ENCODE data around the gene PPP6R1. TPM values are rescaled to one million over a fixed set of nuclear protein-coding genes. Genes with fewer than 3 reads are reported as not detected.

PPP6R1 gene
- total RNA-seq, 2 donors from 2014 or later, result 49.5 to 112 TPM

DNA sequence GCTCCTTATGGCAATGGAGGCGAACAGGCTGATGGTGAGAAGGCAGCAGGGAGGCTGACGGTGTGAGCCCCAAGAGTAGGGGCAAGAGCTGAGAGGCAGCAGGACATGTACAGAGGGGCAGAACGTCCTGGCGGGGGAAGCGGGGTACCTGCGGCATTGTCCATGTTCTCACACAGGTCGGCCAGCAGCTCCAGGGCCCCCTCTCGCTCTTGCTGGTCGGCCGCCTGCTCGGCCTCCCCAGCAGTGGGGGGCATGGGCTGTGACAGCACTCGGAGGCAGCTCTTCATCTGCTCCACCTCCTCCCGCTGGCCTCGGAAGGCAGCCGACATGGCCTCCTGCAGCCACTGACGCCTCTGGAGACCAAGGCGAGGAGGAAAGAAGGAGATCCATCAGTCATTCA is 18.7 kb upstream of the PPP6R1 start:
- no peaks in the 10 kb centered on the region for H3K9me3 ChIP-seq
- peaks cover 3% of the 10 kb centered on the region for H3K4me1 ChIP-seq (replicated peaks)
- TF ChIP-seq POLR2A (IDR thresholded peaks at IDR 0.05), result no peak
- TF ChIP-seq POLR2AphosphoS5 (IDR thresholded peaks at IDR 0.05), result no peak
- TF ChIP-seq, protein P1, sequence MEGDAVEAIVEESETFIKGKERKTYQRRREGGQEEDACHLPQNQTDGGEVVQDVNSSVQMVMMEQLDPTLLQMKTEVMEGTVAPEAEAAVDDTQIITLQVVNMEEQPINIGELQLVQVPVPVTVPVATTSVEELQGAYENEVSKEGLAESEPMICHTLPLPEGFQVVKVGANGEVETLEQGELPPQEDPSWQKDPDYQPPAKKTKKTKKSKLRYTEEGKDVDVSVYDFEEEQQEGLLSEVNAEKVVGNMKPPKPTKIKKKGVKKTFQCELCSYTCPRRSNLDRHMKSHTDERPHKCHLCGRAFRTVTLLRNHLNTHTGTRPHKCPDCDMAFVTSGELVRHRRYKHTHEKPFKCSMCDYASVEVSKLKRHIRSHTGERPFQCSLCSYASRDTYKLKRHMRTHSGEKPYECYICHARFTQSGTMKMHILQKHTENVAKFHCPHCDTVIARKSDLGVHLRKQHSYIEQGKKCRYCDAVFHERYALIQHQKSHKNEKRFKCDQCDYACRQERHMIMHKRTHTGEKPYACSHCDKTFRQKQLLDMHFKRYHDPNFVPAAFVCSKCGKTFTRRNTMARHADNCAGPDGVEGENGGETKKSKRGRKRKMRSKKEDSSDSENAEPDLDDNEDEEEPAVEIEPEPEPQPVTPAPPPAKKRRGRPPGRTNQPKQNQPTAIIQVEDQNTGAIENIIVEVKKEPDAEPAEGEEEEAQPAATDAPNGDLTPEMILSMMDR (IDR thresholded peaks at IDR 0.05), result no peak
- no peak overlapping the region for H3K27ac ChIP-seq
- 94% methylated on average over 16 of the region's 17 CpGs for WGBS
- H3K36me3 ChIP-seq, result peaks cover 0 to 12% of the 10 kb centered on the region in 2 donors
- no peaks in the 10 kb centered on the region for H3K27me3 ChIP-seq (replicated peaks; ENCODE audit: insufficient read depth)
- intact Hi-C loops (cut with DNase I), result no loop called here
- no peak overlapping the region for H3K4me3 ChIP-seq
- DNase-seq (ENCODE audit: low spot score), result no peak

DNA sequence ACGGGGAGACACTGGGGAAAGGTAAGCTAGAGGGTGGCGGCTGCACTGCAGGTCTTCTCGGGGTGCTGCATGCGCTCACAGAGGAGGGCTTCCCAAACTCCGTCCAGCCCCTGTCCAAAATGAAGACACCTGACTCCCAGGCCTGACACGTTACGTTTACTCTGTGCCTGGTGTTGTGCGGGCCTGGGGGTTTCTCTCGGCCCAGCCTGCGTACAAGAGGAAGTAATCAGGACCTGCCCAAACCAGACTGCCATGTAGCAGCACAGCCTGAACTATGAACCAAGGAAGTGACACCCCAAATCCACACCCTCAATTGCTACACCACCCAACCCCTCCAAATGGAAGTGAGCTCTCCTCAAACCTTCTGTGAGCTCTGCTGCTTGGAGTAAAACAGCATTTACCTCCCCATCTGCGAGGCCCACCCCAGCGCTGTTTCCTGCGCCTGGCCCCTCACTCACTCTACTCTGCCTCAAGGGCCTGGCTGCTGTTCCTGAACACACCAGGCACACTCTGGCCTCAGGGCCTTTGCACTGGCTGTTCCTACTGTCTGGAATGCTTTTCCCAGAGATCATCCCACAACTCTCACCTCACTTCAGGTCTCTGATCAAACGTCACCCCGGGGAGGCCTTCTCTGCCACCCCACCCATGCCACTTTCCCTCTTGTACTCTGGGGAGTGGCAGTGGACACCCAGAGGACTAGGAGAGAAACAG is 18.1 kb upstream of the PPP6R1 start:
- DNase-seq (ENCODE audit: low spot score), result no peak
- peaks cover 0 to 12% of the 10 kb centered on the region in 2 donors for H3K36me3 ChIP-seq
- intact Hi-C loops (cut with DNase I), result no loop called here
- H3K27ac ChIP-seq, result no peak overlapping the region
- H3K4me3 ChIP-seq, result no peak overlapping the region
- TF ChIP-seq POLR2AphosphoS5 (IDR thresholded peaks at IDR 0.05) (no peak), POLR2A (IDR thresholded peaks at IDR 0.05) (no peak)
- TF ChIP-seq, protein P1 (IDR thresholded peaks at IDR 0.05), result no peak
- no peaks in the 10 kb centered on the region for H3K27me3 ChIP-seq (replicated peaks; ENCODE audit: insufficient read depth)
- no peaks in the 10 kb centered on the region for H3K9me3 ChIP-seq
- H3K4me1 ChIP-seq (replicated peaks), result peaks cover 3% of the 10 kb centered on the region
- WGBS, result 86% methylated on average over 15 of the region's 15 CpGs

DNA sequence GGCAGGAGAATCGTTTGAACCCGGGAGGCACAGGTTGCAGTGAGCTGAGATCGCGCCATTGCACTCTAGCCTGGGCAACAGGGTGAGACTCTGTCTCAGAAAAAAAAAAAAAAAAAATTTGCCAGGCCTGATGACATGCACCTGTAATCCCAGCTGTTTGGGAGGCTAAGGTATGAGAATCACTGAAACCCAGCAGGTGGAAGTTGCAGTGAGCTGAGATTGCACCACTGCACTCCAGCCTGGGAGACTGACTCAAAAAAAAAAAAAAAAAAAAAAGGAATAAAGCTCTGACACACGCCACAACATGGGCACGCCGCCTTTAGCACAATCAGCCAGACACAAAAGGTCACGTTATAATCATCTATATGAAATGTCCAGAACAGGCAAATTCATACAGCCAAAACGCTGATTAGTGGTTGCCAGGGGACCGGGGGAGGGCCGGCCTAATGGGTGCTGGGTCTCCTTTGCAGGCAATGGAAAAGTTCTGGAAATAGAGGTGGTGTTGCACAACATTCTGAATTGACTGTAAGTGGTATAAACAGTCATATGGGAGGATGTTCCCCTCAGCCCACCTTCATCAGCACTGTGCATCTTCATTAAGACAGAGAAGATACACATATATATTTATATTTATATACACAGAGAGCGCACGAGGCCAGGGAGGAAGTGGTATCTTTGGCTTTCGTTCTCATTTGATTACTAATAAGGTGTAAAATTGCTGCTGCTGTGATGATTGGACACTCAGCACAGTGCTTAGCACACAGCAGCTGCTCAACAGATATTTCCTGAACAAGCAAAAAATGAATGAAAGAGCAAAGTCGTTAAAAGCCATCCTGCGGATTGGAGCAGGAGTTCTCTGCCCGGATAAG is 17.3 kb upstream of the PPP6R1 start:
- Histone ChIP-seq H3K4me3 (no peak overlapping the region), H3K27ac (no peak overlapping the region), H3K9me3 (no peaks in the 10 kb centered on the region), H3K36me3 (peaks cover 0 to 12% of the 10 kb centered on the region in 2 donors), H3K27me3 (replicated peaks; ENCODE audit: insufficient read depth) (no peaks in the 10 kb centered on the region), H3K4me1 (replicated peaks) (peaks cover 3% of the 10 kb centered on the region)
- intact Hi-C loops (cut with DNase I), result no loop called here
- DNase-seq (ENCODE audit: low spot score), result no peak
- 77% methylated on average over 17 of the region's 17 CpGs for WGBS
- TF ChIP-seq, protein P1 (IDR thresholded peaks at IDR 0.05), result no peak
- TF ChIP-seq POLR2A (IDR thresholded peaks at IDR 0.05), result no peak
- no peak for TF ChIP-seq POLR2AphosphoS5 (IDR thresholded peaks at IDR 0.05)

DNA sequence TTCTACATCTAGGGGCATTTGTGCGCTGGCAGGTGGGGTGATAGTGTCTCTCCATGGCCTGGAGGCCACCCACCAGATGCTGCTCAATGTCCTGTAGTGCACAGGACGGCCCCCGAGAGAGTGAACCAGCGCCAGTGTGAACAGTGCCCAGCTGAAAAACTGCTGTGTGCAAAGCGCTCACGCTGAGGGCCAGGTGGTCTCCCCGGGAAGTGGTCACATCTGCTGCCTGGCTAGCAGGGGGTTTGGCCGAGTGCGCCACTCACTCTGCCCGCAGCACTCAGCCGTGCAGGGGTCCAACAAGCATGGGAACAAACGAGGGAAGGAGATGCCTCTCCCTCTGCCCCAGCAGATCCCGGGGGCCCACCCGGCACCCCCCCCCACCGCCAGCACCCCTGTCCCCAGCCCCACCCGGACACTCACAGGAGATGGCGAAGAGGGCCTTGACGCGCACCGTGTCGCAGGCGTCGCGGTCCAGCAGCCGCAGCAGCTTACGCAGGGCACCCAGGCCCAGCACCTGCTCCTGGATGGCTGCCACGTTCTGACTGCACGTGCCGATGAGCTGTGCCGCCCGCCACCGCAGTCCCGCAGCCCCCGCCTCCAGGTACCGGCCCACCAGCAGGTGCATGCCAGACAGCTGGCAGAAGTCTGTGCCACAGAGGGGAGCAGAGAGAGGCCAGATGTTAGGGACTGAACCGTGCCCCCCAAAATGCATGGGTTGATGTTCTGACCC is 15.3 kb upstream of the PPP6R1 start:
- Histone ChIP-seq H3K36me3 (peaks cover 0 to 12% of the 10 kb centered on the region in 2 donors), H3K4me1 (replicated peaks) (peaks cover under 1% of the 10 kb centered on the region), H3K9me3 (no peaks in the 10 kb centered on the region), H3K27me3 (replicated peaks; ENCODE audit: insufficient read depth) (no peaks in the 10 kb centered on the region), H3K27ac (no peak overlapping the region), H3K4me3 (no peak overlapping the region)
- intact Hi-C loops (cut with DNase I), result no loop called here
- WGBS, result 93% methylated on average over 29 of the region's 36 CpGs
- no peak for DNase-seq (ENCODE audit: low spot score)
- no peak for TF ChIP-seq POLR2A (IDR thresholded peaks at IDR 0.05)

DNA sequence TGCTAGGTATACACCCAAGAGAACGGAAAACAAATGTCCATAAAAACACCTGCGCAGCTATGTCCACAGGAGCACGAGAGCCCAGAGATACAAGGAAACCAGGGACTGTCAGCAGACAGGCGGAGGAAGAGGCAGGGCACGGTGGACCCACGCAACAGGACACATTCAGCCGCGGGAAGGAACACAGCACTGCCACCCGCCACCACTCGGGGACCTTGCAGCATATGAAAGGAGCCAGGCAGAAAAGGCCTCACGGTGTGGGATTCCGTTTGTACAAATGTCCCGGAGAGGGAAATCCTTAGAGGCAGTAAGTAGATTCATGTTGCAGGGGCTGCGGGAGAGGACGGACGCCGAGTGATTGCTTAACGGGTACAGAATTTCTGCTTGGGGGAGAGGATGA is 13.3 kb upstream of the PPP6R1 start:
- TF ChIP-seq, protein P1 (IDR thresholded peaks at IDR 0.05), result no peak
- no peak for TF ChIP-seq POLR2AphosphoS5 (IDR thresholded peaks at IDR 0.05)
- H3K4me3 ChIP-seq, result no peak overlapping the region
- no peak for DNase-seq (ENCODE audit: low spot score)
- intact Hi-C loops (cut with DNase I), result no loop called here
- H3K4me1 ChIP-seq (replicated peaks), result no peaks in the 10 kb centered on the region
- H3K27ac ChIP-seq, result no peak overlapping the region
- peaks cover 0 to 10% of the 10 kb centered on the region in 2 donors for H3K36me3 ChIP-seq
- no peaks in the 10 kb centered on the region for H3K27me3 ChIP-seq (replicated peaks; ENCODE audit: insufficient read depth)
- WGBS, result 91% methylated on average over 18 of the region's 18 CpGs
- no peaks in the 10 kb centered on the region for H3K9me3 ChIP-seq
